Tongue (tissue), 2 donors: ENCODE measurements around the gene STPG1. TPM values are rescaled to one million over a fixed set of nuclear protein-coding genes. Genes with fewer than 3 reads are reported as not detected.

ENCODE experiments used
- DNase-seq: peaks from one replicate; pipeline ENCODE4 v3.0.0-alpha.2; 2015
- total RNA-seq: library from RNA; depleted of rRNA; stranded (reverse); fragments of >200 nt; gene quantifications from one replicate; pipeline ENCODE4 v1.2.3, GENCODE V29; 2014

Gene STPG1
- total RNA-seq, 1 donor from 2014 or later: 1.8 TPM

DNA sequence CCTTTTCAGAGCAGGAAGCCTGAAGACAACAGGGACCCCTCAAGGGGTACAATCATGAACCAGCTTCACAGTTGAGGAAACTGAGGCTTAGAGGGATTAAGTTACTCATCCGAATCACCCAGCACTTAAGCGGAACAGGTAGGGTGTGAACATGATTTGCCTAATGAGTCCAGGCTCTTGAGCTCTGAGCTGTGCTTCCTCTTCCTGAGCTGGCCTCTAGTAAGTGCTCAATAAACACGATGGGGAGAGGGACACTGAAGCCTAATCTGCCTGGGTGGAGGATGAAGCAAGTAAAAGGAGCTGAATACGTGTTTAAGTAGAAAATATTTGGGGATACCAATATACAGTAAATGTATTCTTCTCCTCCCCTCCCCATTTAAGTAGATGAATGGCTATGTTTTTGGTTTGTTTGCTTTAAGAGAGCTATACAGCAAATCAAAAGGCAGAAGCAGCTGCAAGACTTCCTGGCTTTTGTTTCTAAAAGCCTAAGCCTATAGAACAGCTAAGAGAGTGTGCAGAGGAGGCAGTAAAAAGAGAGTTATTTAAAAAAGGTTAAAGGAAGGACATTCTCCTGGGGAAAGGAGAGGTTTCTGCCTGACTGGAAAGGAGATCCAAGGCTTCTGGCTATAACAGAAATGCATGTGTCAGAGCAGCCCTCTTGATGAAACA, 20.5 kb downstream of the STPG1 start:
- DNase-seq: peak; percentile 30

DNA sequence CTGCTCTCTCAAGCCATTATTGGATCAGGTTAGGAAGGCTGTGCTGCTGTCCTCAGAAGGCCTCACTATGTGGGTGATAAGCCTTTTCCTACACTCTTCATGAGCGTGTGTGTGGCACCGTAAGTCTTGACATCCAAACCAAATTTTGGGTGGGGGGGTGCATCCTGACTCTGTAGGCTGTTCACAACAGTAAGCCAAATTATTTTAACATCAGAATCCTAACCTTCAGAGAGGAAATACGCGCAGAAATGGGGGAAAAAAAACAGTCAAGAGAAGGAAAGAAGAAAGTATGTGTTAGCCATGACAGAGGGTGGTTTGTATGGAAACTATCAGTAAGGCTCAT, 21.0 kb downstream of the STPG1 start:
- no peak for DNase-seq

DNA sequence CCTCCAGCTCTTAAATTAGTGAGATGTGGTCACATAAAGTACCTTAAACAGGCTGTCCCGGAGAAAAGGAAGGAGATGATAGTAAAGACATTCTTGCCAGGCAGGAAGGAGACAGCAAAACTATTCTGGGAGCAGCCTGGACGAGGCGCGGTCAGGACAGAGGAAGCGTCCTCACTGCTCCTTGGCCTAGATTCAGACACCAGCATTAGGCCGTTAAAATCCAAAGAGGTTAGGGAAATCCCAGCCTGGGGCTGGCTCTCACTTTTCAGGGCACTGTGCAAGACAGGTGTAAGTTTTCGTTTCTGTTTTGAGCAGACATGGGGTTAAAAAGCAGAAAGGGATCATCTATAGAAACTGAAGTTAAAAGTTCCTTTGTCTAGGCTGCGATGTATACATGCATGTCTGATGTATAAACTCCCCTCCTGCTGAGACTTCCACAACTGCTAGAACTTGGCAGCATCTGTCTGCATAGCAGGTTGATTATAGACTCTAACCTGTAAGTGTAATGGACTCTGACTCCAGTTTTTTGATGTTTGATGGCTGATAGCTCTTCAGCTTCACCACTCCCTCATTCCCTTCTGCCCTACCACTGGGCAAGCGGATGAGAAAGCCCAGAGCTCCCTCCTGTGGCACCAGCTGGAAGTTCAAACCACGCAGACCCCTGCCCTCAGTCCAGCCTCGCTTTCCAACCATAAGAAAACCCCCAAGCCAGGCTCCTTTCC, 21.5 kb downstream of the STPG1 start:
- peak; percentile 76 for DNase-seq

DNA sequence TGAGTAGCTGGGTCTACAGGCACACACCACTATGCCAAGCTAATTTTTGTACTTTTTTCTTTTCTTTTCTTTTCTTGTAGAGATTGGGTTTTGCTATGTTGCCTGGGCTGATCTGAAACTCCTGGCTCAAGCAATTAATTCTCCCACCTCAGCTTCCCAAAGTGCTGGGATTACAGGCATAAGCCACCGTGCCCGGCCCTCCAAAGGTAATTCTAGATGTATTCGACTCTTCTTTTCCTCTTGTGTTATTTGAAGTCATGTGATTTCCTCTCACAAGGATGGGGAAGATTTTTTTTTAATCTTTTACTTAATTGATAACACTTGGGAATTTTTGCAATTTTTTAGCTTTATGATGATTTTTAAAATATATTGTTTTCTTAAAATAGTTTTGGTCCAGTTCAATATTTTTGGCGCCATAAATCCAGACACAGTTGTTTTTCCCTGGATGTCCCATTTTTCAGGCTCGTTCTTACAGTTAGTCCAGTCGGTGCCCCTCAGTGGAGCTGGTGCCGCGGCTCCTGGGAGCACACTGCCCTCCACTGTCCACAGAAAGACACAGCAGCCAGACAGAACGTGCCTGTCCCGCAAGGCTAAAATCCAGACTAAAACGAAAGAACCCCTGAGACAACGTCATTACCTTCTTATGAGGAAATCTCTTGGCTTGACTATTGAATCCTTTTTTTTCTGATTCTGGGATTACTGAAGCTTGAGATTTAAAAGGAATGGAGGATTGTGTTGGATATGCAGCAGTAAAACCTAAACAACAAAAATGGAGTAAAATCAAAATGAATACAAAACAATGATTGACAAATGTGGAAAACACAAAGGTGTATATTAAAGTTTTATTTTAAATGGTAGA, 22.4 kb downstream of the STPG1 start:
- DNase-seq: peak; percentile 92

DNA sequence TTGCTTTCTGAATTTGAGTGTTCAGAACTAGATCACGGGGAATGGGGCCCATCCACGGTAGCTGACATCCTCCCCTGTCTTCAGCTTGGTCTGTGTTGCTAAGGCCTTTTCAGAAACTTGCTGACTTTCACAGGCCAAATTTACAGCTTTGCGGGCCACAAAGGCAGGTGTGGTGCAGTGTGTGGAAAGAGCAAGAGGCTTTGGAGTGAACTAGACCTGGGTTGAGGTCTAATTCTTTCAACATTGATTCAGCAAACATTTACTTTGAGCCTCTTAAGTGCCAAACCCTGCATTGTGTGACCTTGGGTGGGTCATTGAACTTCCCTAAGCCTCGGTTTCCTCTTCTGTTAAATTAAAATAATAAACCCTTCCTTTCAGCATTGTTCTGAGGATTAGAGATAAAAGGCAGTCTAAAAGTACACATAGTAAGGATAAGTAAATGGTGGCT, 24.3 kb downstream of the STPG1 start:
- DNase-seq: no peak

DNA sequence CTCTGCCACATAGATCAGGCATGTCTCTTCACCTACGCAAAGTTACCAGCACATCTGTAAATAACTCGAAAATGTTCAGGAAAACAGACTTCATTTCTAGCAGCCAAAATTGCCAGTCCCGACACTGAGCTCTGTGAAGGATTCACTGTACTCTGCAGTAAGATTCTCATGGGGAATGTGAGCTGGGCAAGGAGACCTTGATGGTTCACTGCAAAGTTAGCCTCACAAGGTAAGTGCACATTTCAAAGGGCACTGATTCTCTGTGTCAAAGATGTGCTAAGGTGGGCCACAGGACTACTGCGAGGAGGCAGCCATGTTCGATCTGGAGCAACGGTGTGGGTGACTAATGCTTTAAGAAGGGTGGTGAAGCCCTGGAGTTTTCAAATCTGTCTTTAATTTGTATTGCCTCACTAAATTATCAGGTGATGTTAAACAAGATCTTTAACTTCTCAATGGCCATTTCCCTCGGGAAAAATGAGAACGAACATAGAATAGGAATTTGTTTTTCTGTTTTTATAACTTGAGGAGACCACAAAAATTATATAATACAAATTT, 25.2 kb downstream of the STPG1 start:
- DNase-seq: no peak

DNA sequence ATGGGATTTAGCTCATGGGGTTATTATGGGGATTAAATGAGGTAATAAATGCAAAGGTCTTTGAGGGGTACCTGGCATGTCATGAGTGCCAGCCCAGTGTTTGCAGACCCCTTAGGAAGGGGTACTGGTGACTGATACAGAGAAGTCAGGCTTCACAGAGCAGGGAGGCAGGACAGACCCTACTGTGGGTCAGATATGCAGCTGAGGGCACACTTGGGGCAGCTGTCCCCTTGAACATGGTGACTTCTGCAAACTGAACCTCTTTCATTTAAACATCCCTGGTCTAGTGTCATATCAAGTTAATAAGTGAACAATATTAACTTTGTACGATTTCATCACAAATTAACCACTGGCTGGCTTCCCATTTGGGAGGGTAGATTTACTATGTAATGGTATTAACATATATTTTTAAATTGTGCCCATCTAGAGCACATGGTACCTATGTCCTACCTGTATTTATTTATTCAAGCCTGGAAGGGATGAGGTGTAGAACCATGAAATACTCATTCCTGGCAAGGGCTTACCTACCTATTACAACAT, 25.9 kb downstream of the STPG1 start:
- no peak for DNase-seq

DNA sequence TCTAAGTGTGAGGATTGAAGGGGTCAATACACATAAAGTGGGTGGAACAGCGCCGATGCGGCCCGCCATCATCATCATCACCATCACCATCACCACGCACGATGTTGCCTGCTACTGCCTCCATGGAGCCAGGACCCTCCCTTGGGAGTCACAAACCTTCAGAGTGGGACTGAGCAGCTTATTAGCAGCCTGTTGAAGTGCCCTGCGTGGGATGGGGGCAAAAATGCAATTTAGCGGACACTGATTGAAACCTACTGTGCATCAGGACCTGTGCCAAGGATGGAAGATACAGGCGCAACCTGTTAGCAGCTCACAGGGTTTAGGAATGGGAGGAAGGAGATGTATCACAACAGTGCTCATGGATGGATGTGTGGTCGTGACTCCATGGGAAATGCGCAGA, 26.7 kb downstream of the STPG1 start:
- DNase-seq: no peak

DNA sequence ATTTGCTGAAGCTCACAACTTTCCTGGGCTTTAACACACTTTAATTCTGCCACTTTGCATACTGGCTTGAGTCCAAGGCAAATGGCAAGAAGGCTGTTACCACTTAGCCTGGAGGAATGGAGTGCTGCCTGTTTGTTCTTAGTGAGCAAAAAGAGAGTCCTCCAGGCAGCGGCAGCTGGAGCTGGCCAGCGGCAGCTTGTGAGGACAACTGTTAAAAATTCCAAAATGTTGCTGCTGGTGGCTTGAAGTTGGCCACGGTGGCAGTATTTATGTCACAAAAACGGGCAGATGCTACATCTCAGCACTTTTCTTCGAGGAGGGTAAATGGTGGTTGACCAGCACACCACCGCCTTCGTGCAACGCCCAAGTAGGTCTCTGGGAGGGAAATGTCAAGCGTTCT, 27.3 kb downstream of the STPG1 start:
- DNase-seq: peak; percentile 89

DNA sequence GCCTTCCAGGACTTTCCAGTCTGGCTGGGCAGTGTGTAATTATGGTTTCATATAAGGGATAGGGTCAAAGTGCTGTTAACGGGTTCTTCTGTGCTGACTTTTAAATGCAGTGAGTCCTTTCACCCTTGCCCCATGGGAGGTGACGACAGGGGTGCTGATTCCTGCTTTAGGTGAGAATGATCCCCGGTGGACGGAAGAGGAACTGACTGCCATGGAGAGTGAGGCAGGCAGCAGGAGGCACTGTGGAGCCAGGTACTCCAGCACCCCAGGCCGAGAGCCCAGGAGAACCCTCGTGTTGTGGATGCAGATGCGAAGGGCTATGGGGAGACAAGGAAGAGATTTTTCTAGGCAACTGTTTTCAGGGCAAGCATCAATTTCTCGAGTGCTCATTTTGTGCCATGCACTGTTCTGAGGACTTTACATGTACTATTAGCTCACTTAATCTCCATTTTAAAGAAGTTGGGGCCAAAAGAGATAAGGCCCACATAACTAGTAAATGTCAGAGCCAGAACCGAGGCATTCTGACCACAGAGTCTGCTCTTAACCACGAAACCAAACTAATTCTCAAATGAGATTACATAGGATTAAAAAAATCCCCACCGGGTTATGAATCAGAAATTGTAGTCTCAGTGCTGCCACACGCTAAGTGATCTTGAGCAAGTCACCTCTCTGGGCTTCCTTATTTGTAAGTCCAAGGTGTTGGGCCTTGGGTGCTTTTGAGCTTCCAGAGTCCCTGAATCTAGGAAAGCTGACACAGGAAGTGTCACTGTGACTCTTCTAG, 28.2 kb downstream of the STPG1 start:
- no peak for DNase-seq

DNA sequence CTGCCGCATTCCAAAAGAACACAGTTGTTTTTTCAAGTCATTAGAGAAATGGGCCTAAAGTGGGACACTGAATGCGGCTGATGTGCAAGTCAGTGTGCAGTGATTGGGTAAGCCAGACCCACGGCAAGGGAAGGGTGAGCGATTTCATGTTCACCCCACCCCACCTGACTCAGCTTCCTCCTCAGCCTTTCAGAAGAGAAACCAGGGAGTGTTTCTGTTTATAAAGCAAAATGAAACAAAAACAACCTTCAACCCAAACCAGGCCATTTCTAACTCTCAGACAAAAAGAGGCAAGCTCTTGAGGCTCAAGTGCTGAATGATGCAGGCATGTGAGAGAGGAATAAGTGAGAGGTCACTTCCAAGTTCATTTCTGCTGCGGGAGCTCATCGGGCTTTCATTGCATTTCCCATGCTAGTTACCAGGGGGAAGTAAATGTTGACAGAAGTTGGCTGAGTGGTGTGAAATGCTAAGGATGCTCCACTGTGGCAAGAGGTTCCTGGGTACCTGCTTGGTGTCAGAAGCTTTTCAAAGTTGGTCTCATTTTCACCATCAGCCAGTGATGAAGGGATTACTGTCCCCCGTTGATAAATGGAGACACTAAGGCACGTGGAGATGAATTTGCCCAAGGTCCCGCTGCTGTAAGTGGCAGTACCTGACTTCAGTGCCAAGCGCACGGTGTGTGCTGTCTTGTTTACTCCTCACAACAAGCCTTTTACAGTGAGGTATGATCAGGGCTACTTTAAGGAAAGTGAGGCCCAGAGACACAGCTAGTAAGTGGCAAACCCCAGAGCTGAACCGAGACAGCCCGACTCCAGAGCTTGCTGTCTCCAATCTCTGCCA, 29.1 kb downstream of the STPG1 start:
- DNase-seq: no peak

DNA sequence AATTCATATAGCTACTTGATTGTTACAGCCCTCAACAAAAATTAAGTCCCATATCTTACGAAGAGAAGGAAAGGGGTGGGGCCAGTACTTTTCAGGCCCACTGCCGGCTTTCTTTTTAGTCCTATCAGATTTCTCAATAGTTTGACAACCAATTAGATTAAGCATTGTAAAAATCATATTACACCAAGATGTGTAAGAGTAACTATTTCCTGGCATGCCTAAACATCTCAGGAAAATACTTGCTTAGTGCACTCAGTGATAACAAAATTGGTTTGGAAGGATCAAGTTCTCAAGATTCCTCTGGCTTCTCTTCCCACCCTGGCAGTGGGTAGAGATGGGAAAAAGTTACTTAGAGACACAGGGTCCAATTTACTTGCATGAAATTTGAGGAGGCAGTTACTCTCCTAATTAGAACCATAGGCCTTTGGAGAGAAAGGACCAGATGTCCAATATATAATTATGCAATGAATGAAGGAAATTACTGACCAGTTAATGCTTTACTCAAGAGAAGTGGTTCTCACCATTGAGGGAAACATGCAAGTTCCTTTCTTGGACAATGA, 30.1 kb downstream of the STPG1 start:
- DNase-seq: no peak

DNA sequence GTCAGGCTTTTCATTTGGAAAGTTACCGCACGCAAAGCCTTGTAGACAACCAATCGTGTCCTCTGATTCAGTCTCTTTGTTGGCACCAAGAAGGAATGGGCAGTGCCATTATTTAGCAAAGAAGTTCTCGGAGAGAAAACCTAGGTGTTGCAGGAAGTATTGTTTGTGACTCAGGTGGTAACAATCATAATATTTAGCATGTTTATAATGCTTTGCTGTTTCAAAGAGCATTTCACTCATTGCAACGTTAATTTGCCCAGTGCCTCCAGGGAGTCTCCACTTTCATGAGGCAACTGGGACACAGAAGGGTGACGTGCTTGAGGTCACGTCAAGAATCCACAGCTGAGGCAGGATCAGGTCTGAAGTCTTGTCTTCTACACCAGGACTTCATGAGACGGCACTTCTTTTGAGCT, 31.4 kb downstream of the STPG1 start:
- no peak for DNase-seq

DNA sequence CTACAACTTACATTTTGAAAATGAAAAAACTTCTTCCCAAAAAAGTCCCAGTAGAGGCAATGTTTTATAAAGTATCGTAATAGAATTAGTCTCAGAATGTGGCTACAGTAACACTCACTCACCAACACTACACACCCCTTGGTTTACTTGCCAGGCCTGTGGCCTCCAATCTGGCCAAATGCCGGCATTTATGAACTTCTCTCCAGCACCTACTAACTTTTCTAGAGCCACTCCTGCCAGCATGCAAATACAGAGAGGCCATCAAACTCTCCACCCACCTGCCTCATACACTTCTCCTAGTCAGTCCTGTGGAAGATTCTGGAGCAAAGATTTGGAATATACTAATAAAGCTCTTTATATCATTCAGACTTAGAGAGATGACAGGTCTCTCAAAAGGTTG, 32.3 kb downstream of the STPG1 start:
- DNase-seq: no peak

DNA sequence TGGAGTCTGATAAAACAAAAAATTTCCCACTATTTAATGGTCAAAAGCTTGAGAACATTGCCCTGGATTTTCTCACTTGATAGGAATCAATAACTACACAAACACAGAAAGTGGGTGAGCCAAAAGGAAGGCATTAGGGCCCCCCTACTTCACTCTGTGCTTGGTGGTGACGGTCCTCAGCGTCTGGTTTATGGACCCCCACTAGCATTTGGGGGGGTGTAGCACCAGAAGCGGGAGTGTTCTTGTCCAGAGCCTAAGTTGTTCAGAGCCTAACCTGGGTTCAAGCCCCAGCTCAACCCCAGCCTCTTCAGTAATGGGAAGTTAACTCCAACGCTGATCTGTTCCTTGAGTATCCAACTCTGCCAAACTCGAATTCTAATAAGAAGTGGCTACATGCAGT, 33.1 kb downstream of the STPG1 start:
- DNase-seq: no peak

DNA sequence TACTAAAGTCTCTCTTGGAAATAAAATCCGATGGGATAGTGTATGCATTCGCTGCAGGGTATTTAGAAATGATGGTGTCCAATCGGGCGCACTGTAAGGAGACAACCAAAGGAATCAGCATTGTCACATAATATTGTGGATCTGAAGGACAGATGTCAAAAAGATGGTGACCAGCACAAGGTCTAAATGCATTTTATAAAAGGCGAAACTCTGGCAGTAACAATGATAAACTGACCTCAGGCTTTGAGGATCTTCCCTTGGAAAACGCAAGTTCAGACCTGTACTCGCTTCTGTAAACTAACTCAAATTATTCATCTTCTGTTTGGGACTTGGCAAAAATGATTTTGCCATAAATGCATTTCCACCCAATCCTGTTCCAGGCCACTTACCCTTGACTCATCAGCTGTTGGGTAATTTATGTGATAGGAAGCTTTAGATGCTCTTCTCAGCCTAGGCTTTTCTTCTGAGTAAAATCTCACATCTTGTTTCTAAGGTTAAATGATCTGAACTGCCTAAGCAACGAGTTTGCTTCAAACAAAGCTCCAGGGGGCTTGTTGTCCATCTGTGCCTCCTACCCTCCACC, 33.8 kb downstream of the STPG1 start:
- DNase-seq: no peak

DNA sequence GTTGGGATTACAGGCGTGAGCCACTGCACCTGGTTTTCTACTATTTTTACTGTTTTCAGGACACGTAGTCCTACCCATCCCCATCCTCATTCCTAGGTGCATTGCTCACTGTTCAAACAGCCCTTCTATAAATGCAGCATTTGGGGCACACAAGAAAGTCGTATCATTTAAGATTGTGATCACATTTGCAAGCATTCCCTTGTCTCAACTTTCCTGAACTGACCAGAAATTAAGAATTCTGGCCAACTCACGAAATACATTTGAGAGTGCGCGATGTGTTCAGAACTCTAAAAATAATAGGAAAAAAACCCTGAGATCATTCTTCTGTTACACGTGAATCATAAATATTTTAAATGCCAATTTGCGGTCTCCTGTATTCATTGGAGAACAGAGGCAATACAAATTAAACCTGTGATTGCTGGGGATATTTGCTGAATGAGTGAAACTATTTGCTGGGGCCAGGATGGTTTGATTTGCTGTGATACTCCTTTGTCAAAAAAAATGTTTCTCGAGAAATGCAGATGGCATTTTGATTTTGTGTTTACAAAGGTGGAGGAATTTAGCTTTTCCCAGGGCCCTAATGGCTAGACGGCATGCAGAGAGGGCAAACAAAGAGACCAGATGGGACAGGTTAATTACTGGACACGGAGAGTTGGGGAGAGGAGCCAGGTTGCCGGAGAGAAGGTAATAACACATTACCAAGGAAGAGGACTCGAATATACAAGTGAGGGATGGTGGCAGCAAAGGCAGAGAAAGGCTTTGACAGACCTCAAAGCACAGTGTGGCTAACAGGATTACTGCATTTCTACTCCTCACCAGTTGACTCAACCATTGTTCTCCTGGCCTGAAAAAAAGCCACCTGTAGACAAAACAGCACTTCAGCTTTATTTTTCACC, 38.4 kb downstream of the STPG1 start:
- no peak for DNase-seq

DNA sequence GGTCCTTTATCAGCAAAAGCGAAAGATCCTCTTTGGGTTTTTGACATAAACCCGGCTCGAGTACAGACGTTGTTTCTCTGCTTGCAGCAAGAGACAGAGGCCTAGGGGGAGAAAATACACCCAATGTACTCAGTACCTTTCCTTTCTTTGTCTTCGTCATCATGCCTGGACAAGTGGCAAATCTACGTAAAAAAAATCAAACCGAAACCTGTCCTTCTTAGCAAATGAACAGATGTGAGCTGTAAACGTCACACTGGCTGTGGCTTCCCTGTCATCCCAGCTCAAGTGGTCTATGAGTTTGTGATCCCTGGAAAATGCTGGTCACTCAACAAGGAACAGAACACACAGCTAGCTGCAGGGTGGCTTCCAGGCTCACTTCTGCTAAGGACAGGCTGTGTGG, 39.9 kb downstream of the STPG1 start:
- DNase-seq: peak; percentile 50

DNA sequence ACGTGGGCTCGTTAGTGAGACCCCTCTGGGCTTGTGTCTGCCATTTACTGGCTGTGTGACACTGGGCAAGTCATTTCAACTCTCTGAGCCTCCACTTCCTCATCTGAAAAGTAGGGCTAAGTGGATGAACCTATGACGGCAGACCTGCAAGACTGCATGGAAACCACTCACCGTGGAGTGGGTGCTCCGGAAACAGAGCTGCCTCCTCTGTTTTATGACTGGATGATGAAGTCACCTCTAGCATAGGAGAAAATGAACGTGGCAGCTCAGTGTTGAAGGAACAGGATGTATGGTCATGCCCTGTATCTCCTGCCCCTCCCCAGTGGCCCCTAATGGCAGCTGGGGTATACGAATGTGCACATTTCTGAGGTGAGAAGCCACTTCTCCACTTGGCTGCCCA, 40.5 kb downstream of the STPG1 start:
- no peak for DNase-seq
